Bronchial smooth muscle cell (primary cell): ENCODE measurements around the gene RNF7. TPM values are rescaled to one million over a fixed set of nuclear protein-coding genes. Genes with fewer than 3 reads are reported as not detected.

ENCODE experiments used
- total RNA-seq: library from RNA; depleted of rRNA; stranded (reverse); fragments of >200 nt; gene quantifications from 2 replicates; pipeline ENCODE4 v1.2.1, GENCODE V29; 2014

Gene RNF7
- 32.9 and 38.0 TPM in 2 replicates for total RNA-seq

DNA sequence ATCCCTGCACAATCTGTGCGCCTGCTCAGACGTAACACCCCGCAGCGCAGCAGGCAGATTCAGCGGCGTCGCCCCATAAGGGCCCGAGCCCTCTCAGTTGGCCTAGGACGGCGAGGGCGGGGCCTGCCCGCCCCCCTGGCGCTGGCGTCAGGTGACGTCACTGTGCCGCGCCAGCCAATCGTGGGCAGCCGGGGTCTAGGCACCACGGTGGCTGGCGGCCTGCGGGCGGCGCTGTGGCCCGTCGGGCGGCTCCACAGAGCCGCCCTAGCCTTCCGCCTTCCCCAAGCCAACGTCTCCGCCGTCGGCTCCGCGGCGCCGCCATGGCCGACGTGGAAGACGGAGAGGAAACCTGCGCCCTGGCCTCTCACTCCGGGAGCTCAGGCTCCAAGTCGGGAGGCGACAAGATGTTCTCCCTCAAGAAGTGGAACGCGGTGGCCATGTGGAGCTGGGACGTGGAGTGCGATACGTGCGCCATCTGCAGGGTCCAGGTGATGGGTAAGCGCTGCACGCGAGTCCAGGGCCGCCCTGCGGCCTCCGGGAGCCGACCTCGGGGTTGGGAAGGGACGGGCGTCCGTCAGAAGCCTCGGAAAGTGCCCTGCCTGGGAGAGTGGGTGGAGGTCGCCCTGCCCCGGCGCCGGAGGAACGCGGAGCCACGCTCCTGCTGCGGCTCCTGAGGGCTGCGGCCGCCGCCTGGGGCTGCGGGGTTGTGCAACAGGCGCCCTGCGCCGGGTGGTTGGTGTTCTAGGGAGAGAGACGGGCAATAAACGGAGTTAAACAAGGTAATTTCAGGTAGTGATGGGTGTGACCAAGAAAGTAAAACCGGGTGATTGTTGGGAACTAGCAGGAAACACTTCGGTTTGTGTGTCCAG is at the start of gene RNF7:
TSS of gene RNF7 (plus strand) at position 277 of the 869 bp plus-strand sequence. CDS start at position 321, 44 bp downstream.

GRCh38 chr3:141763088-141763750 is 25.1 kb downstream of the RNF7 start, which contains the start of gene GRK7:
TSS of gene GRK7 (plus strand) at chr3:141763408. CDS start at chr3:141778285, 14,877 bp downstream.

Other genes starting within 250 kb of the RNF7 start
- gene GRK7, start 25.1 kb downstream of the RNF7 start, total RNA-seq = not detected in 2 replicates
- 18.2 and 30.6 TPM in 2 replicates for gene ATP1B3, start 138.3 kb downstream of the RNF7 start, total RNA-seq